Measurements from ENCODE around the gene IFNAR2.

Gene IFNAR2

GRCh38 chr21:33244779-33245105 lies 15.0 kb downstream of the IFNAR2 start:
- Histone ChIP-seq H3K9me3 (ENCODE audit: control insufficient read depth, insufficient read depth, low read depth, low read length) (no peaks in the 10 kb centered on the region), H3K27ac (ENCODE audit: extremely low read depth, low read depth, low read length) (no peak overlapping the region), H3K4me3 (ENCODE audit: low read depth, low read length) (no peak overlapping the region), H3K4me1 (ENCODE audit: control insufficient read depth, insufficient read depth, low read length) (no peaks in the 10 kb centered on the region), H3K36me3 (ENCODE audit: control insufficient read depth in 2 of 2, insufficient read depth in 1 of 2, low read length in 2 of 2) (peaks cover 39 to 68% of the 10 kb centered on the region in 2 experiments)
- TF ChIP-seq ZNF221 (tag by site-specific recombination; IDR thresholded peaks at IDR 0.05; ENCODE audit: borderline replicate concordance) (no peak), ZNF341 (tag by site-specific recombination; IDR thresholded peaks at IDR 0.05; ENCODE audit: low read depth) (no peak), ZNF223 (tag by site-specific recombination; IDR thresholded peaks at IDR 0.05) (no peak), ZNF664 (tag by site-specific recombination; IDR thresholded peaks at IDR 0.05) (no peak), ZNF366 (tag by site-specific recombination; conservative IDR thresholded peaks at IDR 0.05) (no peak), KLF9 (tag by site-specific recombination; IDR thresholded peaks at IDR 0.05; ENCODE audit: low read depth) (no peak), ZNF132 (tag by site-specific recombination; IDR thresholded peaks at IDR 0.05; ENCODE audit: borderline replicate concordance) (no peak), CTCF (tag by site-specific recombination; IDR thresholded peaks at IDR 0.05) (no peak), ZNF518A (tag by site-specific recombination; conservative IDR thresholded peaks at IDR 0.05; ENCODE audit: low read depth) (no peak), ZBTB20 (tag by site-specific recombination; IDR thresholded peaks at IDR 0.05) (no peak), KLF8 (tag by site-specific recombination; IDR thresholded peaks at IDR 0.05) (no peak)
- TF ChIP-seq, protein P1, sequence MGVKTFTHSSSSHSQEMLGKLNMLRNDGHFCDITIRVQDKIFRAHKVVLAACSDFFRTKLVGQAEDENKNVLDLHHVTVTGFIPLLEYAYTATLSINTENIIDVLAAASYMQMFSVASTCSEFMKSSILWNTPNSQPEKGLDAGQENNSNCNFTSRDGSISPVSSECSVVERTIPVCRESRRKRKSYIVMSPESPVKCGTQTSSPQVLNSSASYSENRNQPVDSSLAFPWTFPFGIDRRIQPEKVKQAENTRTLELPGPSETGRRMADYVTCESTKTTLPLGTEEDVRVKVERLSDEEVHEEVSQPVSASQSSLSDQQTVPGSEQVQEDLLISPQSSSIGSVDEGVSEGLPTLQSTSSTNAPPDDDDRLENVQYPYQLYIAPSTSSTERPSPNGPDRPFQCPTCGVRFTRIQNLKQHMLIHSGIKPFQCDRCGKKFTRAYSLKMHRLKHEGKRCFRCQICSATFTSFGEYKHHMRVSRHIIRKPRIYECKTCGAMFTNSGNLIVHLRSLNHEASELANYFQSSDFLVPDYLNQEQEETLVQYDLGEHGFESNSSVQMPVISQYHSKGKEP (tag by site-specific recombination; IDR thresholded peaks at IDR 0.05) = no peak
- TF ChIP-seq, protein P2, sequence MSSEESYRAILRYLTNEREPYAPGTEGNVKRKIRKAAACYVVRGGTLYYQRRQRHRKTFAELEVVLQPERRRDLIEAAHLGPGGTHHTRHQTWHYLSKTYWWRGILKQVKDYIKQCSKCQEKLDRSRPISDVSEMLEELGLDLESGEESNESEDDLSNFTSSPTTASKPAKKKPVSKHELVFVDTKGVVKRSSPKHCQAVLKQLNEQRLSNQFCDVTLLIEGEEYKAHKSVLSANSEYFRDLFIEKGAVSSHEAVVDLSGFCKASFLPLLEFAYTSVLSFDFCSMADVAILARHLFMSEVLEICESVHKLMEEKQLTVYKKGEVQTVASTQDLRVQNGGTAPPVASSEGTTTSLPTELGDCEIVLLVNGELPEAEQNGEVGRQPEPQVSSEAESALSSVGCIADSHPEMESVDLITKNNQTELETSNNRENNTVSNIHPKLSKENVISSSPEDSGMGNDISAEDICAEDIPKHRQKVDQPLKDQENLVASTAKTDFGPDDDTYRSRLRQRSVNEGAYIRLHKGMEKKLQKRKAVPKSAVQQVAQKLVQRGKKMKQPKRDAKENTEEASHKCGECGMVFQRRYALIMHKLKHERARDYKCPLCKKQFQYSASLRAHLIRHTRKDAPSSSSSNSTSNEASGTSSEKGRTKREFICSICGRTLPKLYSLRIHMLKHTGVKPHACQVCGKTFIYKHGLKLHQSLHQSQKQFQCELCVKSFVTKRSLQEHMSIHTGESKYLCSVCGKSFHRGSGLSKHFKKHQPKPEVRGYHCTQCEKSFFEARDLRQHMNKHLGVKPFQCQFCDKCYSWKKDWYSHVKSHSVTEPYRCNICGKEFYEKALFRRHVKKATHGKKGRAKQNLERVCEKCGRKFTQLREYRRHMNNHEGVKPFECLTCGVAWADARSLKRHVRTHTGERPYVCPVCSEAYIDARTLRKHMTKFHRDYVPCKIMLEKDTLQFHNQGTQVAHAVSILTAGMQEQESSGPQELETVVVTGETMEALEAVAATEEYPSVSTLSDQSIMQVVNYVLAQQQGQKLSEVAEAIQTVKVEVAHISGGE (tag by site-specific recombination; conservative IDR thresholded peaks at IDR 0.05; ENCODE audit: low read depth) = no peak
- ChIA-PET POLR2A (interaction anchor here (1.2 kb wide), 1 partner anchor 80 kb away, joined by 3 read pairs; the partner anchor contains the start of gene IFNAR1), CTCF (interaction anchor here (0.7 kb wide), 1 partner anchor 173 kb away, joined by 3 read pairs; no protein-coding TSS in a partner anchor)
